ENCODE data around the gene LRPAP1.

DNA sequence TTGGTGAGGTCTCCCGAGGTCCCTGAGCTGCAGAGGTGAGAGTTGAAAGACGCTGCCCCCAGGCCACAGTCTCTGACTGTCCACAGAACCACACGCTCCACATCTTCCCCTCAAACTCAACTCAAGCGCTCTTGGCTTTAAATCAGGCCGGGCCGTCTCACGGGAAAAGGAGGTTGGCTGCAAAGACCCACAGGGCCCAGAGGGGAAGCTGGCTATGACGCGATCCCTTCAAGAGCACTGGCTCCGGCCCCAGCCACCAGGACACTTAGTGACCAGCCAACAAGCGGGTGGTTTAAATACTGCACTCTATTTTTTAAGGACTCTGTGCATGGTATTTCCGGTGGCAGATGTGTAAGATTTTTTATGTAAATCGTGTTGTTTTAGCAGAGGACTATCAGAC, 19.9 kb downstream of the LRPAP1 start:
- TF ChIP-seq CTCF (conservative IDR thresholded peaks at IDR 0.05; ENCODE audit: low read length) (no peak), EZH2phosphoT487 (IDR thresholded peaks at IDR 0.05; ENCODE audit: borderline replicate concordance) (no peak)
